HG02610 (cell line): ENCODE measurements around the gene CACNB4.
"Not testable (repeated sequence)": the region's sequence is repeated elsewhere in the genome, so short reads cannot be mapped to it uniquely, and the experiment has no call there.

ENCODE experiments used
- ATAC-seq: cut with Tn5 transposase; IDR thresholded peaks from one replicate; pipeline ENCODE4 v1.9.1; 2021; ENCODE audit warnings: mild to moderate bottlenecking, moderate library complexity; ENCODE audit not compliant: unreplicated experiment

The CACNB4 gene

GRCh38 chr2:151796774-151797173 lies 302.1 kb downstream of the CACNB4 start:
- ATAC-seq: no peak

GRCh38 chr2:151795646-151796240 lies 303.1 kb downstream of the CACNB4 start:
- no peak for ATAC-seq

GRCh38 chr2:151794422-151794821 lies 304.4 kb downstream of the CACNB4 start:
- not testable (repeated sequence) for ATAC-seq

GRCh38 chr2:151793123-151793522 lies 305.7 kb downstream of the CACNB4 start:
- no peak for ATAC-seq

GRCh38 chr2:151792589-151792988 lies 306.3 kb downstream of the CACNB4 start:
- ATAC-seq: no peak

- ATAC-seq: no peak
Measured at GRCh38 chr2:151791545-151791944, 307.3 kb downstream of the CACNB4 start.

- no peak for ATAC-seq
Measured at GRCh38 chr2:151790689-151791088, 308.2 kb downstream of the CACNB4 start.

- no peak for ATAC-seq
Measured at GRCh38 chr2:151789055-151789834, 309.6 kb downstream of the CACNB4 start.

GRCh38 chr2:151786483-151786882 lies 312.4 kb downstream of the CACNB4 start:
- ATAC-seq: no peak

GRCh38 chr2:151786077-151786476 lies 312.8 kb downstream of the CACNB4 start:
- ATAC-seq: no peak

- ATAC-seq: no peak
Measured at GRCh38 chr2:151783133-151783520, 315.7 kb downstream of the CACNB4 start.
